ENCODE results near the gene ARL4A. TPM values are rescaled to one million over a fixed set of nuclear protein-coding genes. Genes with fewer than 3 reads are reported as not detected.

Gene ARL4A
- total and polyA plus RNA-seq, 11 donors = 10.5 to 25.9 (median 14.5) TPM

GRCh38 chr7:12725575-12726316 lies 38.3 kb downstream of the ARL4A start:
- Histone ChIP-seq H3K4me1 (peaks cover 4 to 53% (median 29%) of the 10 kb centered on the region in 12 donors), H3K27me3 (no peaks in the 10 kb centered on the region), H3K27ac (peak overlapping the region in 7 of 12 donors; percentile 24 to 75 (median 45)), H3K9me3 (no peaks in the 10 kb centered on the region), H3K4me3 (peak overlapping the region in 9 of 12 donors; percentile 20 to 42 (median 26)), H3K36me3 (no peaks in the 10 kb centered on the region)
- no peak for DNase-seq
- 88 to 93% (median 90%) methylated on average over 4 of the region's 4 CpGs for WGBS, 4 donors
- ATAC-seq = peak in 1 of 4 donors; percentile 31
- TF ChIP-seq, protein P1, sequence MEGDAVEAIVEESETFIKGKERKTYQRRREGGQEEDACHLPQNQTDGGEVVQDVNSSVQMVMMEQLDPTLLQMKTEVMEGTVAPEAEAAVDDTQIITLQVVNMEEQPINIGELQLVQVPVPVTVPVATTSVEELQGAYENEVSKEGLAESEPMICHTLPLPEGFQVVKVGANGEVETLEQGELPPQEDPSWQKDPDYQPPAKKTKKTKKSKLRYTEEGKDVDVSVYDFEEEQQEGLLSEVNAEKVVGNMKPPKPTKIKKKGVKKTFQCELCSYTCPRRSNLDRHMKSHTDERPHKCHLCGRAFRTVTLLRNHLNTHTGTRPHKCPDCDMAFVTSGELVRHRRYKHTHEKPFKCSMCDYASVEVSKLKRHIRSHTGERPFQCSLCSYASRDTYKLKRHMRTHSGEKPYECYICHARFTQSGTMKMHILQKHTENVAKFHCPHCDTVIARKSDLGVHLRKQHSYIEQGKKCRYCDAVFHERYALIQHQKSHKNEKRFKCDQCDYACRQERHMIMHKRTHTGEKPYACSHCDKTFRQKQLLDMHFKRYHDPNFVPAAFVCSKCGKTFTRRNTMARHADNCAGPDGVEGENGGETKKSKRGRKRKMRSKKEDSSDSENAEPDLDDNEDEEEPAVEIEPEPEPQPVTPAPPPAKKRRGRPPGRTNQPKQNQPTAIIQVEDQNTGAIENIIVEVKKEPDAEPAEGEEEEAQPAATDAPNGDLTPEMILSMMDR (IDR thresholded peaks at IDR 0.05) = no peak
- TF ChIP-seq POLR2A (IDR thresholded peaks at IDR 0.05) = no peak
- intact Hi-C loops (cut with DNase I) = loop anchor here in 6 of 10 donors (5.0 kb wide), 2 partner anchors 33 to 38 kb away; partner anchors contain the start of gene ARL4A (in 5 of the 6)

- Histone ChIP-seq H3K9me3 (no peaks in the 10 kb centered on the region), H3K4me3 (peak overlapping the region in 8 of 12 donors; percentile 11 to 42 (median 25)), H3K36me3 (no peaks in the 10 kb centered on the region), H3K4me1 (peaks cover 4 to 64% (median 40%) of the 10 kb centered on the region in 12 donors), H3K27ac (peak overlapping the region in 9 of 12 donors; percentile 23 to 75 (median 63)), H3K27me3 (no peaks in the 10 kb centered on the region)
- WGBS, 4 donors = 94 to 98% (median 96%) methylated on average over 2 of the region's 2 CpGs
- intact Hi-C loops (cut with DNase I) = loop anchor here in 6 of 10 donors (5.0 kb wide), 2 partner anchors 35 to 40 kb away; partner anchors contain the start of gene ARL4A (in 5 of the 6)
- no peak for TF ChIP-seq POLR2A (IDR thresholded peaks at IDR 0.05)
- TF ChIP-seq, protein P1 (IDR thresholded peaks at IDR 0.05) = no peak
- ATAC-seq = no peak
- no peak for DNase-seq
Measured at GRCh38 chr7:12726908-12727307, 39.5 kb downstream of the ARL4A start.

GRCh38 chr7:12727455-12728191 lies 40.2 kb downstream of the ARL4A start:
- Histone ChIP-seq H3K9me3 (no peaks in the 10 kb centered on the region), H3K4me3 (peak overlapping the region in 3 of 12 donors; percentile 26 to 42 (median 26)), H3K36me3 (no peaks in the 10 kb centered on the region), H3K4me1 (peaks cover 4 to 60% (median 40%) of the 10 kb centered on the region in 12 donors), H3K27ac (peak overlapping the region in 11 of 12 donors; percentile 23 to 75 (median 63)), H3K27me3 (no peaks in the 10 kb centered on the region)
- intact Hi-C loops (cut with DNase I) = loop anchor here in 7 of 10 donors (1.0 to 5.0 kb wide), 4 partner anchors 12 to 41 kb away; partner anchors contain the start of gene ARL4A (in 6 of the 7)
- WGBS, 4 donors = 37 to 54% (median 40%) methylated on average over 8 of the region's 8 CpGs
- ATAC-seq = peak in 1 of 4 donors; percentile 67
- no peak for DNase-seq
- TF ChIP-seq POLR2A (IDR thresholded peaks at IDR 0.05) = no peak
- TF ChIP-seq, protein P1 (IDR thresholded peaks at IDR 0.05) = no peak

Data from heart left ventricle (tissue), 16 donors.